ENCODE data around the gene IP6K1. TPM values are rescaled to one million over a fixed set of nuclear protein-coding genes. Genes with fewer than 3 reads are reported as not detected.

The IP6K1 gene
- total RNA-seq, 1 donor from 2014 or later: 56.4 TPM

GRCh38 chr3:49716691-49717210 lies 69.6 kb downstream of the IP6K1 start:
- Mint-ChIP-seq H3K36me3 (ENCODE audit: low read depth, unreplicated experiment) (no peaks in the 10 kb centered on the region), H3K4me3 (ENCODE audit: unreplicated experiment) (no peak overlapping the region), H3K9me3 (ENCODE audit: unreplicated experiment) (no peaks in the 10 kb centered on the region), H3K27ac (ENCODE audit: unreplicated experiment) (no peak overlapping the region), H3K27me3 (ENCODE audit: unreplicated experiment) (peaks cover 14% of the 10 kb centered on the region), H3K4me1 (ENCODE audit: unreplicated experiment) (peaks cover 10% of the 10 kb centered on the region)
- no peak for DNase-seq (ENCODE audit: low spot score)
- TF ChIP-seq, protein P1, sequence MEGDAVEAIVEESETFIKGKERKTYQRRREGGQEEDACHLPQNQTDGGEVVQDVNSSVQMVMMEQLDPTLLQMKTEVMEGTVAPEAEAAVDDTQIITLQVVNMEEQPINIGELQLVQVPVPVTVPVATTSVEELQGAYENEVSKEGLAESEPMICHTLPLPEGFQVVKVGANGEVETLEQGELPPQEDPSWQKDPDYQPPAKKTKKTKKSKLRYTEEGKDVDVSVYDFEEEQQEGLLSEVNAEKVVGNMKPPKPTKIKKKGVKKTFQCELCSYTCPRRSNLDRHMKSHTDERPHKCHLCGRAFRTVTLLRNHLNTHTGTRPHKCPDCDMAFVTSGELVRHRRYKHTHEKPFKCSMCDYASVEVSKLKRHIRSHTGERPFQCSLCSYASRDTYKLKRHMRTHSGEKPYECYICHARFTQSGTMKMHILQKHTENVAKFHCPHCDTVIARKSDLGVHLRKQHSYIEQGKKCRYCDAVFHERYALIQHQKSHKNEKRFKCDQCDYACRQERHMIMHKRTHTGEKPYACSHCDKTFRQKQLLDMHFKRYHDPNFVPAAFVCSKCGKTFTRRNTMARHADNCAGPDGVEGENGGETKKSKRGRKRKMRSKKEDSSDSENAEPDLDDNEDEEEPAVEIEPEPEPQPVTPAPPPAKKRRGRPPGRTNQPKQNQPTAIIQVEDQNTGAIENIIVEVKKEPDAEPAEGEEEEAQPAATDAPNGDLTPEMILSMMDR (IDR thresholded peaks at IDR 0.05; ENCODE audit: unreplicated experiment): no peak

GRCh38 chr3:49716169-49716568 lies 70.2 kb downstream of the IP6K1 start:
- peaks cover 11% of the 10 kb centered on the region for H3K27me3 Mint-ChIP-seq (ENCODE audit: unreplicated experiment)
- DNase-seq (ENCODE audit: low spot score): no peak
- no peak overlapping the region for H3K27ac Mint-ChIP-seq (ENCODE audit: unreplicated experiment)
- H3K9me3 Mint-ChIP-seq (ENCODE audit: unreplicated experiment): no peaks in the 10 kb centered on the region
- H3K4me3 Mint-ChIP-seq (ENCODE audit: unreplicated experiment): no peak overlapping the region
- peaks cover 10% of the 10 kb centered on the region for H3K4me1 Mint-ChIP-seq (ENCODE audit: unreplicated experiment)
- TF ChIP-seq, protein P1 (IDR thresholded peaks at IDR 0.05; ENCODE audit: unreplicated experiment): no peak
- no peaks in the 10 kb centered on the region for H3K36me3 Mint-ChIP-seq (ENCODE audit: low read depth, unreplicated experiment)

DNA sequence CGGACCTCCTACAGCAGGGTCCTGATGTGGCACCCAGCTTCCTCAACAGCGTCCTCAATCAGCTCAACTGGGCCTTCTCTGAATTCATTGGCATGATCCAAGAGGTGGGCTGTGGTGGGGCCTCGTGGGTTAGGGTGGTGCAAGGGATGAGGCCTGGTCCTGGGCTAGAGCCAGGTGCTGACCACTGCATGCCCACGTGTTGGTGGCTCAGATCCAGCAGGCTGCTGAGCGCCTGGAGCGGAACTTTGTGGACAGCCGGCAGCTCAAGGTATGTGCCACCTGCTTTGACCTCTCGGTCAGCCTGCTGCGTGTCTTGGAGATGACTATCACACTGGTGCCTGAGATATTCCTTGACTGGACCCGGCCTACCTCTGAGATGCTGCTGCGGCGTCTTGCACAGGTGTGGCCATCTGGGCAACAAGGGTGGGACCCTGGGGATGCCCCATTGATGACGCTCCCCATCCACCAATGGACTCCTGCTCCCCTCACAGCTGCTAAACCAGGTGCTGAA lies 70.7 kb downstream of the IP6K1 start:
- H3K27ac Mint-ChIP-seq (ENCODE audit: unreplicated experiment): no peak overlapping the region
- peaks cover 10% of the 10 kb centered on the region for H3K27me3 Mint-ChIP-seq (ENCODE audit: unreplicated experiment)
- no peak for DNase-seq (ENCODE audit: low spot score)
- peaks cover 10% of the 10 kb centered on the region for H3K4me1 Mint-ChIP-seq (ENCODE audit: unreplicated experiment)
- H3K9me3 Mint-ChIP-seq (ENCODE audit: unreplicated experiment): no peaks in the 10 kb centered on the region
- no peak overlapping the region for H3K4me3 Mint-ChIP-seq (ENCODE audit: unreplicated experiment)
- TF ChIP-seq, protein P1 (IDR thresholded peaks at IDR 0.05; ENCODE audit: unreplicated experiment): no peak
- no peaks in the 10 kb centered on the region for H3K36me3 Mint-ChIP-seq (ENCODE audit: low read depth, unreplicated experiment)

DNA sequence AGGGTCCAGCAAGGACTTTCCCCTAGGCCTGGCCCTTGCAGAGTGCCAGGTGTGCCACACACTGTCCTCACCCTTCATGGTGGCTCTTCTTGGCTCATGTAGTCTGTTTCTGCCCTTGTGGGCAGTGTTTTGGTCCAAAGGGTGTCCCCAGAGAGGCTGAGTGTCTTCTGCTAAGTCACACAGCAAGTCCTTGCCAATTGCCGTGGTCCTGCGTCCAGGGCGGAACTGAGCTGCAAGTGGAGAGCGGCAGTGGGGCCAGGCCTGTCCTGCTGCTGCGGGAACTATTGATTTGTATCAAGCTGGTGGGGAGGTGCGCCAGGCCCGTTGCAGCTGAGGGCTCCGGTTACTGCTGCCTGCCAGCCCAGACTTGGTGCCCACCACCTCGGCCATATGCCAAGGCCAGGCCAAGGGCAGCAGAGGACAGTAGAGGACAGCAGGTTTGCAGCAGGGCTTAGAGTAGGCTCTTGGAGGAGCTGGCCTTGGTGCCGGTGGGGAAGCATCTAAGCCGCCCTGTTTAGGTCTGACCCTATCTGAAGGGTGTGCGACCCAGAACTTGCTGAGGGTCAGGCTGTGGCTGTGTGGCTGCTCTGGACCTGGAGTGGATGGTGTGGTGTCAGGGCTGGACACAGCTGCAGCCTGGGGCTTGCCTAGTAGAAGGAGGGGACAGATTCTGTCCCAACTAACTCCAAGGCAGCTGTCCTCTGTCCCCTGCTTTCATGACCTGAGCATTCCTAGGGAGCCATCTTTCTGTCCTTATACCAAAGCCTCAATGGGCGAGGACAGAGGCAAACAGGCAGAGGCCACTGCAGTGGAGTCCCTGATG lies 71.4 kb downstream of the IP6K1 start:
- H3K27me3 Mint-ChIP-seq (ENCODE audit: unreplicated experiment): peaks cover 10% of the 10 kb centered on the region
- no peak overlapping the region for H3K27ac Mint-ChIP-seq (ENCODE audit: unreplicated experiment)
- peaks cover 10% of the 10 kb centered on the region for H3K4me1 Mint-ChIP-seq (ENCODE audit: unreplicated experiment)
- TF ChIP-seq, protein P1 (IDR thresholded peaks at IDR 0.05; ENCODE audit: unreplicated experiment): no peak
- no peaks in the 10 kb centered on the region for H3K9me3 Mint-ChIP-seq (ENCODE audit: unreplicated experiment)
- no peak for DNase-seq (ENCODE audit: low spot score)
- no peaks in the 10 kb centered on the region for H3K36me3 Mint-ChIP-seq (ENCODE audit: low read depth, unreplicated experiment)
- H3K4me3 Mint-ChIP-seq (ENCODE audit: unreplicated experiment): no peak overlapping the region
